Suppressor macrophage treated with lipopolysaccharide for 1 hour (primary cell): ENCODE results near the gene KEL.

ENCODE experiments used
- DNase-seq, 3 donors: peaks; one replicate each; pipeline ENCODE4 v3.0.0-alpha.2; 2020 to 2022

Gene KEL

GRCh38 chr7:142960955-142961512 lies 1.1 kb downstream of the KEL start:
- DNase-seq, result peak; percentile 23 to 36 (median 36)

- DNase-seq, result no peak
Measured at GRCh38 chr7:142959202-142959601, 3.0 kb downstream of the KEL start.

- peak in 2 of 3 donors; percentile 21 to 34 for DNase-seq
Measured at GRCh38 chr7:142957723-142958122, 4.4 kb downstream of the KEL start.

GRCh38 chr7:142956951-142957623 lies 5.1 kb downstream of the KEL start:
- no peak for DNase-seq

GRCh38 chr7:142954680-142955268 lies 7.4 kb downstream of the KEL start:
- DNase-seq, result no peak

GRCh38 chr7:142950235-142950634 lies 11.9 kb downstream of the KEL start:
- no peak for DNase-seq

- no peak for DNase-seq
Measured at GRCh38 chr7:142948603-142949002, 13.6 kb downstream of the KEL start.

- no peak for DNase-seq
Measured at GRCh38 chr7:142945001-142945400, 17.2 kb downstream of the KEL start.

GRCh38 chr7:142943706-142944268 lies 18.4 kb downstream of the KEL start:
- no peak for DNase-seq

GRCh38 chr7:142942746-142943145 lies 19.4 kb downstream of the KEL start:
- no peak for DNase-seq

- DNase-seq, result no peak
Measured at GRCh38 chr7:142941541-142941940, 20.6 kb downstream of the KEL start.

- DNase-seq, result no peak
Measured at GRCh38 chr7:142940966-142941535, 21.1 kb downstream of the KEL start.

GRCh38 chr7:142939226-142939910 lies 22.8 kb downstream of the KEL start, which contains the start of gene LLCFC1:
LLCFC1 (plus strand) TSS chr7:142939484; CDS start chr7:142939622, 138 bp downstream.
- no peak for DNase-seq

GRCh38 chr7:142938611-142939010 lies 23.6 kb downstream of the KEL start:
- DNase-seq, result no peak

- no peak for DNase-seq
Measured at GRCh38 chr7:142935941-142936565, 26.1 kb downstream of the KEL start.

- DNase-seq, result no peak
Measured at GRCh38 chr7:142934056-142934455, 28.1 kb downstream of the KEL start.

- no peak for DNase-seq
Measured at GRCh38 chr7:142933624-142934023, 28.5 kb downstream of the KEL start, which contains the start of gene TRPV5. TRPV5 (minus strand) TSS chr7:142933746; CDS start chr7:142933459, 287 bp downstream.

GRCh38 chr7:142933092-142933475 lies 29.1 kb downstream of the KEL start:
- DNase-seq, result no peak

GRCh38 chr7:142932386-142933091 lies 29.6 kb downstream of the KEL start:
- DNase-seq, result no peak

- DNase-seq, result no peak
Measured at GRCh38 chr7:142930126-142930730, 31.9 kb downstream of the KEL start.

- no peak for DNase-seq
Measured at GRCh38 chr7:142927949-142928348, 34.2 kb downstream of the KEL start.
